Putamen (tissue), 1 donor: ENCODE results near the gene ZBP1.

Experiments
- DNase-seq: peaks from one replicate; pipeline ENCODE4 v3.0.0-alpha.2; 2016; ENCODE audit warnings: low spot score

ZBP1 gene

GRCh38 chr20:57658833-57659516 is 38.7 kb upstream of the ZBP1 start:
- no peak for DNase-seq

GRCh38 chr20:57658447-57658832 is 38.2 kb upstream of the ZBP1 start:
- DNase-seq, result no peak

GRCh38 chr20:57657535-57658446 is 37.6 kb upstream of the ZBP1 start:
- peak; percentile 61 for DNase-seq

- DNase-seq, result no peak
These were observed 36.8 kb upstream of the ZBP1 start for GRCh38 chr20:57656821-57657534.

- no peak for DNase-seq
These were observed 36.1 kb upstream of the ZBP1 start for GRCh38 chr20:57656252-57656820.

- no peak for DNase-seq
These were observed 35.6 kb upstream of the ZBP1 start for GRCh38 chr20:57655809-57656155.

GRCh38 chr20:57654998-57655808 is 35.0 kb upstream of the ZBP1 start:
- DNase-seq, result no peak

- no peak for DNase-seq
These were observed 34.3 kb upstream of the ZBP1 start for GRCh38 chr20:57654363-57654997.

GRCh38 chr20:57653910-57654309 is 33.7 kb upstream of the ZBP1 start:
- no peak for DNase-seq

GRCh38 chr20:57653546-57653900 is 33.3 kb upstream of the ZBP1 start:
- no peak for DNase-seq

GRCh38 chr20:57652606-57653545 is 32.6 kb upstream of the ZBP1 start:
- no peak for DNase-seq

GRCh38 chr20:57651881-57652605 is 31.8 kb upstream of the ZBP1 start:
- DNase-seq, result no peak

- DNase-seq, result no peak
These were observed 30.7 kb upstream of the ZBP1 start for GRCh38 chr20:57650756-57651483.

GRCh38 chr20:57650266-57650665 is 30.0 kb upstream of the ZBP1 start:
- no peak for DNase-seq

- DNase-seq, result no peak
These were observed 29.4 kb upstream of the ZBP1 start for GRCh38 chr20:57649617-57650015.

GRCh38 chr20:57648878-57649616 is 28.8 kb upstream of the ZBP1 start:
- DNase-seq, result no peak

GRCh38 chr20:57647933-57648785 is 27.9 kb upstream of the ZBP1 start:
- peak; percentile 78 for DNase-seq
